GM21360 (cell line): Measurements from ENCODE around the gene NUP210.
A peak's percentile ranks its signal among the peaks of the same experiment; 100 is the strongest.

ENCODE experiments used
- ATAC-seq: cut with Tn5 transposase; IDR thresholded peaks from one replicate; pipeline ENCODE4 v1.9.1; 2021; ENCODE audit warnings: mild to moderate bottlenecking, moderate library complexity; ENCODE audit not compliant: unreplicated experiment

The NUP210 gene

DNA sequence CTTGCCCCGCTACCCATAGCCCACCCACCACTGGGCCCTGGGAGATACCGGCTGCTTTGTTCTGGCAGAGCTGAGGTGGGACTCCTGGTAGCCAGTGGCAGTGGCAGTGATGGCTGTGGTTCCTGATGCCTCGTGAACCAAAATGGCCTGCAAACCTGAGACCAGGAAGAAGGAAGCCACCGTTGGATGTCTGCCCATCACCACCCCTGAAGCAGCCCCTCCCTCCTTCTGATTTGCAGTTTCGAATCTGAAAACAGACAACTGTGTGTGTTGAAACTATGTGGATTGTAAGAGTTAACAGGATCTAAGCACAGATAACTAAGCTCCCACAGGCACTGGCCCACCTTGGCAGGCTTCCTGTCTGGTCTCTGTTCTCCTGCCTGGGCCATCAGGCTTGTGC lies 66.6 kb downstream of the NUP210 start:
- no peak for ATAC-seq

DNA sequence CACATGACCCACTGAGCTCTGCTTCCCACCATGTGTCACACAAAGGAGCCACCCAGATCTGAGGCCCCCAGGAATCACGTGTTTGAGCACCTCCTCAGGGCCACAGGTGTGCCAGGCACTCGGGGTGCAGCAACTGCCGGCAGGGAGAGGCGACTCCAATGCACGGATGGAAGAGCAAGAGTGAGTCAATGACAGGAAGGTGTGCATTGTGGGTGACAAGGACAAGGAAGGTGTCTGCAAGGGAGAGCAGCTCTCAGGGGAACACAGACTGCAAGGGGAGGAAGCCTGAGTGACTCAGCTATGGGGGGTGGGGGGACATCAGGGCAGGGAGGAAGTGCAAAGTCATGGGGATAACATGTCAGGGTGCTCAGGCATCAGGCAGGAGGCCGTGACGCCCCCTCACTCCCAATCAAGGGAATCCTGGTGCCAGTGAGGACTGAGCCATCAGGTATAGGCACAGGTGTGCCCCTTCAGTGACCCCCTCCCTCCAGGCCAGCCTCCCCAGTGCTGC lies 67.4 kb downstream of the NUP210 start:
- ATAC-seq: no peak

DNA sequence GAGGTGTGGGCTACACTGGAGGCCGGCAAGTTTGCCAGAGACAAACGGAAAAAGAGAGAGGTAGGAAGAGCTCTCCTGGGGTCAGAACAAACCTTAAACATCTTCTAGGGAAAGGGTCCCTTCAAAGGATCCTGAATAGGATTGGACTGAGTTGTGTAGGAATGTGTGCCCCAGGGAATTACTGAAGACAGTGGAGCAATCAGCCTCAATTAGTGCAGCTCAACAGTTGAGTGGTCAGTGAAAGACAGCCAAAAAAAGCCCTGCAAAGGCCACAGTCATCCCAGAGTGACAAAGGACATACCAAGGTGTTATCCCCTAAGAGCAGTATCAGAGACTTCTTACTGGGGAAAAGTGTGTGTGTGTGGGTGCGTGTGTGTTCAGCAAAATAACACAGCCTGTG lies 70.3 kb downstream of the NUP210 start:
- no peak for ATAC-seq

DNA sequence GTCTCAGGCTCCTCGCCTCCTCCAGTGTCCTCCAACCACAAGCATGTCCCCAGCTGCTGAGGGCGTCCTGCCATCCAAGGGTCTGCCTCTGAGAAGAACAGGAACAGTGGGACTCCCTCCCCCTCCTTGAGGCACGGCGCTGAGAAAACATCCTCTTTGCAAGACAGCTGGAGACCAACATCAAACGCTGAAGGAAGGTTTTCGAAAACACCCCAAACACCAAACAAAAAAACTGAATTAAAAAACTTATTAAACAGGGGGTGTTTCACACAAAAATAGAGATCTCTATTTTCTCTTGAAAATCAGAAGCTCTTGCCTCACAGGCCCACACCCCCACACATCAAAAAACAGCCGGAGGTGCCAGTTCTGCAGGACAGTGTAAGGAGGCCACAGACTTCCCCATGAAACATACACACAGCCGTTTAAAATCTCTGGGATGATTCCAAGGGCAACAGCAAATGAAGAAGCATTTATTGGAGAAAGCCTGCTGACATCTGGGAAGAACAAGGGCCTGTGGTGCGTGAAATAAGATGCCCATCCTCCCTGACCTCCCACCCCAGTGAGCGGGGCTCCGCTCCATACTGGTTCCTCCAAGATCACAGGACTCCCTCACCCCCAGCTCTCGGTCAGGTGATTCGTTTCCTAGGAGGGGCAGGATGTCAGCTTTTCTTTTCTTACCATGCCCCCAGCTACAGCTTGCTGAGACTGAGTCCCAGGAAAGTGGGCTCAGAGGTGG lies 71.3 kb downstream of the NUP210 start:
- no peak for ATAC-seq

DNA sequence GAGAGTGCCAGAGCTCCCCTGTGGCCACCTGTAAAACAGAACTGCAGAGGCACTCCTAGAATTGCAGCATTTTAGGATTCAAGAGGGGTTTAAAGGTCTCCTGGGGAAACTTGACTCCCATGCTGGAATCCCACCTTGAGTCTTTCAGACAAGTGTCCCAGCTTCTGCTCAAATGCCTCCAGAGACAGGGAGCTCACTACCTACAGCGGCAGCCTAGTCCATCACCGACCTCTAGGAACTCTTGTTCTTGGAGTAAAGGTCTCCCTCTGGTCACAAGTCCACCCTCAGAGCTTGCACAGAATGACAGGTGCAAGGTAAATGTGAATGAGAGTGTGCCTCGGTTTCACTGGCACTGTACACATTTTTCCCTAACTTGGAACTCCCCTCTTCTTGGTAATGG lies 72.0 kb downstream of the NUP210 start:
- ATAC-seq: no peak

DNA sequence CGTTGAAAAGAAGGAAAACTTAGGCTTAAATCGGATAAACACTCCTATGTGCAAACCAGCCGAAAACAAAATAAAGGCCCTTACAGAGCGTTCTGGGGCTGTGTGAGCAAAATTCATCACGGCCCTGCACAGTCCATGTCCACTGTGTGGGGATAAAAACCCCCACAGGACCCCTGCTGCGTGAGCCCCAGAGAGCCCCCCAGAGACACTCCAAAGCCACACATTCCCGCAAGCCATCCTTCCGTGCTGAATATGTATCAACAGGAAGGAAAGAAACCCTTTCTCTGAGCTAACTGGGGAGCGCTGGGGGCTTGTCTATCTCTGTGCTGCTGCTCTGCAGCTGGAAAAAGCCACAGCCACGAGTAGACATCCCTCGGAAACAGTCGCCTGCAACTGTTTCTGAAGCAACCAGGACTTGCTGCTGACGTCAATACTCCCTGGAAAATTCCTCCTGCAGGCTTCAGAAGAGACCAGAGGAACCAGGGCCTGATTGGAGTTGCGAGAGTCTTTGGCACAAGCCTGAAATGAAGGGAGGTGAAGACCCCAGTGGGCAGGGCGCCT lies 72.7 kb downstream of the NUP210 start:
- no peak for ATAC-seq

DNA sequence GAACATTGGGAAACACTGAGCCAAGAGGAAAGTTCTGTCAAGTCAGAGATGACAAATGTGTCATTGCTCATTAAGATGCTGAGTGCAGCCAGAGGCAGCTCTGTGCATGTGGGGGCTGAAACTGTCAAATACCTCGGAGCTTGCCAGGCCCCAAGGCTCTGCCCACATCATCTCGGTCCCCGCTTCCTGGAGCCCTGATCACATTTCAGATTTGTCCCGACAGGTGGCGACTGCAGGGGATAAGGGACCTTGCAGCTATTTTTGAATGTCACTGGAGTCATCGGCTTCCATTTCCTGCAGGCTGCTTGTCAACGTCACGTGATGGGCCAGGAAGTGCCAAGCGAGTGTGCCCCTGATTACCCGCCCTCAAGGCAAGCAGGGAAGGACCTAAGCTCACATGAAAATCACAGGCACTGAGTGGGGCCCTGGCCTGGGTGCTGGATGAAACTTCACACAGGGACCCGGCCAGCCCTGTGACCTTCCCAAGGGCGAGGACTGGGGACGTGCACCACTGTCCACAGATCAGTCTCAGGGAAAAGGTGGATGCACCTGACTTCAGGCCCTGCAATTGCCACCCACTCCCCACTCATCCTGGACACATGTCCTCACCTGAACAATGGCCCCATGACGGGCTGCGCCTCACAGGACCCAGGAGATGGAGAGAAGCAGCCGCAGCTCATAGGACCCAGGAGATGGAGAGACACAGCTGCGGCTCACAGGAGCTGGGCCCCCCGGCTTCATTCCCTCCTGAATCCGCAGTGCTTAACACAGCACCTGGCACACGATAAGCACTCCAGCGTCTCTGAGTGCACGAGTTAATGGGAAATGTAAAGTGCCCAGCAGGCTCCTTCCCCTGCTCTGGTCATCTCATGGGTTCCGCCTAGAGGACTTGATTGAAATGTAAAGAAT lies 73.4 kb downstream of the NUP210 start:
- ATAC-seq: no peak

DNA sequence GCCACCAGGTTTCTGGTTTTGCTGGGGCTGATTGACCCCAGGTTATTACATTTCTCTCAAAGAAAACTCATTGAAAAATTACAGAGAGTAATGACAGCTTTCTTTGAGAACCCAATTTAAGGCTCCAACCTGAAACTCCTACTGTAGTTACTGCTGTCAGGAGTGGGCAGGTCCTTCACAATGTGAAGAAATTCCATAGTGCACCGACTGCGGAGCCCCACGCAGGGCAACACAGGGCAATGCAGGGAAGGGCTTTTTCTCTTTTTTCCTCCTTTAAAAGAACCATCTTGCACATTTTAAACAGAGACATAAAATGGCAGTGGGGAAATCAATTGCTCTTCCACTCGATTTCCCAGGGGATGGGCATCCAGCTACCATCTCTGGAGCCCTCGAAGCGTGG lies 74.3 kb downstream of the NUP210 start:
- no peak for ATAC-seq

DNA sequence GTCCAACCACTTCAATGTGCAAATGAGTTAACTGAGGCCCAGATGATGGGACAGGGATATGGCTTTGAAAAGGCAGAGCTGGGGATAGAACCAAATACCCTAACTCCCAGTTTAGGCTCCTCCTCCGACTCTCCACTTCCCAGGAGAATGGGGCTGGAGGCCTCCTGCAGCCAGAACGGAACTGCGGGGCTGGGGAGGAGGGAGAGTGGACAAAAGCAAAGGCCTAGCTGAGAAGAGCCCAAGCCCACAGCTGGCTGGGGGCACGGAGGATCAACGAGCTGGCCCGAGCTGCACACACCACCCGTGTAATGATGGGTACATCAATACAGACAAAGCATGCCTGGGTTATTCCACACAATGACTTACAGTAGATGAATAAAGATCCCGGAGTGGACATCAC lies 74.8 kb downstream of the NUP210 start:
- ATAC-seq: no peak

DNA sequence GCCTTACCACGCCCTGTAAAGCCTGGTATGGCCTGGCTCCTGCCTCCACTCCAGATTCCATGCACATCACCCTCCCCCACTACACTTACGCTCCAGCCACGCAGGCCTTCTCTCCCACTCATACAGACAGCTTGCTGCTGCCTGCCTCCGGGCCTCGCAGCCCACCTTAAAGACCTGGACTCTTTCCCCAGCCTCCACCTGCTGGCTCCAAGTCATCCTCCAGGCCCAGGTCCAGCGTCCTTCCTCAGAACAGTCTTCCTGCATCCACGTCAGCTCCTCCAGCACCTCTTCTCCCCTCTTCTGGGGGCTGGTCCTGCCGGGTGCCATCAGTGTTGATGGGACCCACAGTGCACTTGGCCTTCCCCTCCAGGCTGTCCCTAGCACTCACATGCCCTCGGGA lies 75.5 kb downstream of the NUP210 start:
- ATAC-seq: no peak

DNA sequence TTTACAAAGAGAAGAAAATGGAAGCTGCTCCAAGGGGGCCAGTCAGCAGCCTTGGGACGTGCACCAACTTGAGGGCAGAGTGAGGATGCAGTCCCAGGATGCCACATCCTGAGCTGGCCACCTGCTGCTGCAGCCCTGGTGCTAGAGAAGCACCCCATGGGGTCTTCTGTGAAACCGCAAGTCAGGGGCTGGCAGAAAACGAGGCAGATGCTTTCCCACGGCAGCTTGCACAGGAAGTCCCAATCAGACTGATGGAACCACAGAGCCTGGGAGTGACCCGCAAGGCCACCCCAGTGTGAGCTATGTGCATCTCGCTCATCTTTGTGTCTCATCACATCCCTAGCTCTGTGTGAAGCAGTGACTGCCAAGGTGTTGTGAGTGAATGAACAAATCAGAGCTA lies 76.5 kb downstream of the NUP210 start:
- ATAC-seq: no peak

DNA sequence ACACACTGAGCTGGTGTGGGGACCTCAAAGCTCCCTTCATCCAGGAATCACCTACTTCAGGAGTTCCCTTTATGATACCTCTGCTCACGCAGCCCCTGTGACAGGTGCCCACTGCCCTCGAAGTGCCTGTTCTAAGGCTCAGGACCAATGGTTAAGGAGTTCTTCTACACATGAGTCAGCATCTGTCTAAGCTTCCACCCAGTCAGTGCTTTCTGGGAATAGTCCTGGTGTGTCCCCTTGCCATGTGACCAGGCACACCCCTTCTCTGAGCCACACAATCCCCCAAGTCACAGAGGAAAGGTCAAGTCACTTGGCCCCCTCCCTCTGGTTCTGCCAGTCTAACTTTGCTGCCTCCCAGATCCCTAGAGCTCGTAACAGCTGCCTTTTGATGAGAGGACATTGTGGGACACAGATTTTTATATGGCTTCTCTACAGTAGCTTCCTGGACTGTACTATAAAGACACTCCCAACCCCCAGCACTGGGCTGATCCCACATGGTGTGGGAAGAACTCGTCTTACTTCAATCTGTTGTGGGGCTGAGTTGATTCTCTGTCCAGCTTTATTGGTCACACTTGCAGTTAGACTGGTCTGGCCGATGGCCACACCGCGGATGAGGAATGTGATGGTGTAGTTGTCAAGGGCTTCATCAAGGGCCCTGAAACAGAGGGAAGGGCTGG lies 78.8 kb downstream of the NUP210 start:
- no peak for ATAC-seq

DNA sequence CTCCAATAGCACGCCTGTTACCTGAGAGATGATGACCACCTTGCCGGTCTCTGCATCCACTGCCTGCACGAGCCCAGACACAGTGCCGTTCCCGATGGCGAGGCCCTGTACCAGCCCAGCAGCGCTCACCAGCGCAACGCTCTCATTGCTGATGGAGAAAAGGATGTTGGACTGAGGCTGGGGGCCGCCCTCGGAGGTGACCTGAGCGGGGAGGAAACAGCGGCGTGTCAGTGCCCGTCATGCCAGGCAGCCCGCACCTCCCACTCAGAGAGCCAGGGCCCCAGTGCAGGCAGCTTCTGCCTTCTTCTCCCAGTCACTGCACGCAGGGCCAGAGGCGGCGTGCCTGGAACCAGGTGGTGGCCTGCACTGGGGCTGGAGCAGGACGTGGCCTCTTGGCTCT lies 80.3 kb downstream of the NUP210 start:
- ATAC-seq: no peak

DNA sequence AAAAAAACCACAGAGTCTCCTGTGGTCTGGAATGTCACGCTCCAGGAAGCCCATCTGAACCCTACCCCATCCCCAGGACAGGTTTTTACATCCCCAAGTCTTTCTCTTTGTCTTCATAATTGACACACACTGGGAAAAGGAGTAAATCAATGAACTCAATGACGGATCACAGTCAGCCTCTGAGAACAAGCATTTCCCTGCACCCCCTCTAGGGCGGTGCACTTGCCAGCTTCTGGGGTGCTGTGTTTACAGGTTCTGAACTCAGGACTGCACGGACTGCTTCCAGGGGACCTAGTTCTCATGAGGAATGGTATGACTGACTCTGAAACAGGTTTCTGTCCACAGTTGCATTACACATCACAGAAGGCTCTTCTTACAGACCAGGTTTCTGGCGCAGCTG lies 81.1 kb downstream of the NUP210 start:
- no peak for ATAC-seq

DNA sequence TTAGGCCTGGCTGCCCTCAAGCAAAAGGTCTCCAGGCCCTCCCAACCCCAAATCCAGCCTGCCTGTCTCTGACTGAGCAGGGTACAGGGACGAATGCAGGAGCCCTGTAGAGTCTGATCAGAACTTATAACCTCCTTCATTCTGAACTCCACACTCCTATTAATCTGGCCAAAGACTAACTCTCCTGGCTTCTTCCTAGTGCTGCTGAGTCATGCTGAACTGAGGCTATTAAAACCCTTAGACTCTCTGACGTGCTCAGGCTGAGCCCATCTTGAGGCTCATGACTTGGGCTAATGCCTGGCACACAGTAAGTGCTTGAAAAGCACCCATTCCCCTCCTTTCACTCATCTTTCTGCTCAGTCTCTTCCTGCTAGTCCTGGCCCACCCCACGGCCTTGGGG lies 81.9 kb downstream of the NUP210 start:
- ATAC-seq: no peak

DNA sequence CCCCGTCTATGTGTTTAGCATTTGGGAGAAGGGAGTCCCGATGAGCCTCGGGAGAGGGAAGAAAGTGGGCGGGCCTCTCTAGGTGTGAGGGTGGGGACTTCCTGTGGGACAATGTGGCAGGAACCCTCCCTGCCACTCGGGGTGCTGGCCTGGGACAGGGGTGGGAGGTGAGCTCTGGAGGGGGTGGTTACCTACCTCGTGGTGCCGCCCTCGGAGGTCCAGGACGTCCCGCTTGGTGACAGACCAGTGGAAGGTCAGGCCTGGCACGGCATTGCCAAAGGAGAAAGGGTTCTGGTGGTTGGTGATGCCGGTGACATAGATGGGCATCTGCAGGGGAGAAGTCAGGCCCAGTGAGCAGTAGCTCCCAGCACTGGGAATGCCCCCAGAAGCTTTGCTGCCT lies 83.5 kb downstream of the NUP210 start:
- ATAC-seq: no peak

DNA sequence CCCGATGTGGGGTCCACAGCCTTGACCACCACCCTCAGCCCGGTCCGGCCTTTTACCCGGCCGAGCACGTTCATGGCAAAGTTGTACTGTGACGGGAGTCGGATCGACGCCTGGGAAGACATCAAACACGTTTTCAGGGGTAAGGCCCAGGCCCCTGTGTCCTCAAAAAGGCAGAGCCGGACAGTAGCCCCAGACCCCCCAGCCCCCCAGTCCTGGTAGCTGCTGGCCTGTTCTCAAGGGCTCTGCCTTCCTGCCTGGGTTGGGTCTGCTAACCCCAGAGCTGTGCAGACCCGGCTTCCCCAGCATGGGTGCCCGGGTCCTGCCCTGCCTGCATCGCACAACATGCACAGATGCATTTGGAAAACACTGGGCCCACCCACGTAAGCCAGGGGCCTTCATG lies 84.6 kb downstream of the NUP210 start:
- ATAC-seq: no peak

DNA sequence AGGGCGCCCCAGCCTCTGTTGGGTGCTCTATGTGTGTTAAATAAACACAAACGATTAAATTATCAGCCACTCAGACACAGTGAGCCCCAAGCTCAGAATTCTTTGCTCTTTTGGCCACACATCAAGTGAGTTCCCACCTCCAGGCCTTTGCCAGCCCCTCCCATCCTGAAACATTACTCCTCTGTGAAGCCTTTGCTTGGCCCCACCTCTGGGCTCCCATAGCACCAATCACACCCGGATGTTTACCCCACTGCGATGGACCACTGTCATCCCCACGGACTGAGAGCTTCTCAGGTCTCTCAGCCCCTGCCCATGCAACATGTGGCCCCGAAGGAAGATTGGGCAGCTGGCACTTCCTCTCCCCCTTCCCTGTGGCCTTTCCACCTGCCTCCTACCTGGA lies 85.1 kb downstream of the NUP210 start:
- ATAC-seq: no peak

DNA sequence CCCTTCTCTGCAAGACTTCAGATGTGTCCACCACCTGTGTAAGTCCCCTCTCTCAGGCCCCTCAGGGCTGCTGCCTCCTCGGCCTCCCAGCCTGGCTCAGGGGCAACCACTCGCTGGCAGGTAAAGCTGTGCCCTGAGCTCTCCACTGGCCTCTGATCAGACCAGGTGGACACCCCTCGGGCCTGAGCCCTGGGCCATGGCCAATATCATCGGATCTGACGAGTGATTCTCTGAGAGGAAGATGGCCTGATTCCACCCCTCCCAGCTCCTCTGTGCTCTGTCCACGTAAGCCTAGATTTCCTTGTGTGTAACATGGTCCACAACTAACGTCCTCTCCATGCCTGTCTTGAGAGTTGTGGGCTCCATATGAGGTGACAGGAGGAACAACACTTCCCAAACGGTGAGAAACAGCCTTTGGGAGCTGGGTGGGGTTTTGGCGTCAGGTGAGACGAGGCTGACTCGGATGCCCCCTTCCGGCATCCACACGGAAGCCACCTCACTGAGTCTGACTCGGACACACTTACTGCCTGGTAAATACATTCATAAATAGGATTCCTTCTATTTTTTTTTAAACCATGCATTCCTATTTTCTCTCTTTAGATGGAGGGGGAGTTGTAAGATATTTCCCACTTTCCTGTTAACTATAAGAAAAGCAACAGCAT lies 86.8 kb downstream of the NUP210 start:
- ATAC-seq: no peak

DNA sequence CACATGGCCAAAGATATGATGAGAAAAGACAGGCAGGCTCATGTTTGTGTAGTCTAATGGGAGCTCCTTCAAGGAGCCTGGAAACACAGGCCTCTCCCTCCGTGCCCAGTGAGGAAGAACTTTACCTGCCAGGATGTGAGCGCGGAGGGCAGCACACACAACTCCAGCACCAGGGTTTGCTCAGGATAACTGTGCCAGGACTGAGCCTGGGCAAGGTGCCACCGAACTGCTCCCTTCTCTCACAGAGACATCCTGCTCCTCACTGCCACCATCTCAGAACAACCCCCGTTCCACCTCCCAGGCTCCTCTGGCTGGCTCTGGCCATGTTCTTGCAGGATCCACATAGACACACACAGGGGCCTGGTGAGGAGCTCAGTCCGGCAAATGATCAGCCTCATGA lies 87.4 kb downstream of the NUP210 start:
- ATAC-seq: no peak

DNA sequence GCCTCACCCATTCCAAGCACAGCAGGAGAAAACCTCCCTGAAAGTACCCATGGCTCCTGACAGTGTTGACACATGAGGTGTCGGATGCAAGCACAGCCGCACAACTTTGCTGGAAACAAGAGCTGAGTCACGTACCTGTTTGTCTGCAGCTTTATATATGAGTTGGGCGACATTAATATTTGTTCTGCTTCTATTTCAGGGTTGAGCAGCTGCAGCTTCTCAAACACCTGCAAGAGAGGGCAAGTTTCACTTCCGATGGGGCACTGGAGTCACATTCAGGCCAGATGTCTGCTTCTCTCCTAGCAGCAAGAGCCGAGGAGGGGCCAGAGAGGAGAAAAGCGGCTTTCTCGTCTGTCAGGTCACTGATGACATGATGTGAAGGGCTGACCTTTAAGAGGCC lies 88.0 kb downstream of the NUP210 start:
- peak; percentile 87 for ATAC-seq
